ENCODE data around the gene NETO1.

The NETO1 gene

DNA sequence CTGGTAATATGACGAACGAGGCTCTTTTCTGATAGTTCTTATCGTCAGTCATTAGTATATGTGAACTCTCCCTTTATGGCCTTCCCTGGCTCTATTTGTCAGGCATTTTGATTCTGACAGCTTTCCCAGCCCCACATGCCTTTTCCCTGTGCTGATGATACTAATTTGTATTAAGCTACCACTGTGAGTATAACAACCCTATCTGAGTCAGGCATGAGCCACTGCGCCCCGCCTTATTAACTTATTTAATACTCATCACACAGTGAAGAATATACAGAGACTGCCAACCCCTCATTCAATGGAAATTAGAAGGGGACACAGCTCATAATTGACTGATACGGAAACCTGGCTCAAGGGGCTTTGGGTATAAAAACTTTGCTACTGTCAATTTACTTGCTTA, 140.0 kb downstream of the NETO1 start:
- no peak for DNase-seq (ENCODE audit: low read depth in 1 of 2, low spot score in 1 of 2)

DNA sequence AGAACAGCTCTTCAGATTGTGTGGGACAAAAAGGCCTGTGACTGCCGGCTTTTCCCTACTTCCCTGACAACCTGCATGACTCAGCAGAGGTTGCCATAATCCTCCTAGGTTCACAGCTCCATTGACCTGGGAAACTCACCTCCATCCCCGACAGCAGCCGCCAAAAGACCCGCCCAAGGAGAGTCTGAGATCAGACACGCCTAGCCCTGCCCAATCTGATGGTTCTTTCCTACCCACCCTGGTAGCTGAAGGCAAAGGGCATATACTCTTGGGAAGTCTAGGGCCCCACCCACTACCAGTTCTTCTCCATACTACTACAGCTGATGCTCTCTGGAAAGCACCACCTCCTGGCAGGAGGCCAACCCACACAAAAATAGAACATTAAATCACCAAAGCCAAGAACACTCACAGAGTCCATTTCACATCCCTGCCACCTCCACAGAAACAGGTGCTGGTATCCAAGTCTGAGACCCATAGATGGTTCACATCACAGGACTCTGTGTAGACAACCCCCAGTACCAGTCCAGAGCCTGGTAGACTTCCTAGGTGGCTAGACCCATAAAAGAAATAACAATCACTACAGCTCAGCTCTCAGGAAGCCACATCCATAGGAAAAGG, 140.6 kb downstream of the NETO1 start:
- no peak for DNase-seq (ENCODE audit: low read depth in 1 of 2, low spot score in 1 of 2)

DNA sequence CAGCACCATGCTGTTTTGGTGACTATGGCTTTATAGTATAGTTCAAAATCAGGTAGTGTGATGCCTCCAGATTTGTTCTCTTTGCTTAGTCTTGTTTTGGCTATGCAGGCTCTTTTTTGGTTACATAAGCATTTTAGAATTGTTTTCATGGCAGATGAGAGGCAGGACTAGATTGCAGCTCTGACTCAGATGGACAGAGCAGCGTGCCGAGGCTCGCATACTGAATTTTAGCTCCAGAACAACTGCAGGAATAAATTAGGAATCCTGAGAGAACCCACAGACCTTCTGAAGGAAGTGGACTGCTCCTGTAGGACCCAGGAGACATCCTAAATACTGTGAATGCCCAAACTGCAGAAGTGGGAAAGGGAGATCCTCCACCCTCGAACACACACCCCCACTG, 141.6 kb downstream of the NETO1 start:
- no peak for DNase-seq (ENCODE audit: low read depth in 1 of 2, low spot score in 1 of 2)

DNA sequence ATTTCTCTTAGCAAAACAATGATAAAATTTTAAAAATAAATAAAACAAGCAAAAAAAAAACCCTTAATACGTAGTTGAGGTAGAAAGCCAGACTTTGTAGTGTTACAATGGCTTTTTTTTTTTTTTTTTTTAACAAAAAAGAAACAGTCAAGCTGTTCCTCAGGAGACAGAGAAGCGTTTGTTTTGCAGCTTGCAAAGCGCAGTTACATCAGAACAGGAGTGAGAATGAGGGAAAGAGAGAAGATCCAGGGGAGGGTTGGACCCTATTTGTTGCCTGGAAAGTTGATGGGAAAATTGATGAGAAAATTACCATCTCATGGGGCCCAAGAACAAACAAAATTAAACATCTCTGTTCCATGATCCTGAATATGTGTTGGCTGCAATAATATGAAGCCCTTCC, 146.5 kb downstream of the NETO1 start:
- DNase-seq (ENCODE audit: low read depth in 1 of 2, low spot score in 1 of 2): no peak

DNA sequence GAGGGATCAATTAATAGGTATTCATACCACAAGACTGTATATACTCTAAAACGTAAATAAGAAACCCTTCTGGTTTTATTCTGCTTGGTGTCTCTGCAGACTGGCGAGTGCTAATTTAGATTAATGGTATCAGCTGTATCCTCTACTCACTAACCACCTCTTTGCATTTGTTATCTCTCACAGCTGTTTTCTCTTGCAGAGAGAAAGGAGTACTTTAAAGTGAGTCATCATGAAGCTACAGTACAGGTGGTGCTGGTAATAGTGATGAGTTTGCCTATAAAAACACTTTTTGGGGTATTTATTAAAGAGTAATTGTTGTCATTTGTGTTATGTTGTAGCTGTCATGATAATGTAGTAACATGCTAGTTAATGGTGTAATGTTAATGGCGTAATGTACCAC, 147.7 kb downstream of the NETO1 start:
- no peak for DNase-seq (ENCODE audit: low read depth in 1 of 2, low spot score in 1 of 2)

DNA sequence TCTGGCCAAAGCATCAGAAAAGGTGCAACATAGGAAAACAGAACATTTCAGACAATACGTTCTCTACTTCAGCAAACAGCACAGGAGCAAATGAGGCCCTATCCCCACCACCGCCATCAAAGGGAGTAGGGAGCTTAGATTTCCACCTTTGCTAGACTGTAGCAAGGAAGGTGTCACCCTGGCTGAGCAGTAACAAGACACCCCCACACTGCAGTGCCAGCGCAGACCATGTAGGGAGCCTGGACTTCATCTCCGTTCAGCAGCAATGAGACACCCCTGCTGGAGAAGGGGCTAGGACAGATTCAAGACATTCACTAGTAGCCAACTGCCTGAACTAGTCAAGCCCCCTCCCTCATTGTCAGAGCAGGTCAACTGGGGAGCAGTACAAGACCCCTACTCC, 163.6 kb downstream of the NETO1 start:
- DNase-seq (ENCODE audit: low read depth in 1 of 2, low spot score in 1 of 2): no peak

GRCh38 chr18:72700961-72701710, 166.7 kb downstream of the NETO1 start:
- no peak for DNase-seq (ENCODE audit: low read depth in 1 of 2, low spot score in 1 of 2)

DNA sequence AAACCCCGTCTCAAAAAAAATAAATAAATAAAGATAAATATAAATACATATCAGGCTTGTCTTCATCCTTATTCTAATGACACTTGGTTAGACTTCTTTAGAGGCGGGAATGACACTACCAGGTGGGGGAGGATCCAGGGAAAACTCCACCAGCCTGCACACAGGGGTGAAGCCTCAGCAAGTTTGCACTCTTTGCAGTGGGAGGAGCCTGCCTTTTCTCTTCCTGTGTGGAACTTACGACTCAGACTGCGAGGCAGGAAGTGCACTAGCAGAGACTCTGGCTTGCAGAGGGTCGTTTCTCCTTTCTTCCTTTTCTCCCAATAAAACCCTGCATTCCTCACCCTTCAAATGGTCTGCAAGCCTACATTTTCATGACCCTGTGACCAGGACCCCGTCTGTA, 170.1 kb downstream of the NETO1 start:
- no peak for DNase-seq (ENCODE audit: low read depth in 1 of 2, low spot score in 1 of 2)

DNA sequence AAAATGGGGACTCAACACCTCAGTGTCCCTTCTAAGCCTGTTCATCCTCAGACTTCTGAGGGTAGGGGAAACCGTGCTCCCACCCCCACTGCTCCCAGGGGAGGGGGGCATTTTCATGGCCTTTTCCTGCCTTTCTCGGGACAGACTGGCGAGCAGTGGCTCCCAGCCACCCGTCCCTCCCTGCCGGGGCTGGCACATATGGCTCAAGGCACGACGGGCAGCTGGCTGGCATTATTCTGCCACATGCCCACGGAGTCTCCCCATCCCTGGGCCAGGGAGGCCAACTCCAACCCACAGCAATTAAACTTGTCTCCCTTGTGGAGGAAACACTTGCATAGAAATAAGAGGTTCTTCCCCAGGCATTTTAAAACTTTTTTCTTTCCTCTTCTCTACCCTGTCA, 175.2 kb downstream of the NETO1 start:
- no peak for DNase-seq (ENCODE audit: low read depth in 1 of 2, low spot score in 1 of 2)

Data from activated T-helper 1 cell treated with anti-CD3 and anti-CD28 coated beads, Interleukin-2, amount 50 U/mL, for 16 hours (primary cell).